GM12878 (cell line): ENCODE data around the gene OPCML. TPM values are rescaled to one million over a fixed set of nuclear protein-coding genes. Genes with fewer than 3 reads are reported as not detected.

Experiments
- ATAC-seq: fragments of 200-7000 bp; cut with Tn5 transposase; 3 replicates; pipeline ENCODE4 v1.9.1; 2020; ENCODE audit warnings: mild to moderate bottlenecking, moderate library complexity
- BruUV-seq: library from RNA; stranded (reverse); fragments of 400-500 nt; replicated peaks from 2 replicates; lab custom pipeline; 2021; lab: Mats Ljungman, UMichigan
- CTCF ChIA-PET: fragments of 300-600 bp; sonication (Branson Sonifier 250); formaldehyde crosslinking; extraction: SDS; loops from one replicate; lab custom pipeline; 2021; ENCODE audit warnings: inconsistent platforms; lab: Yijun Ruan, JAX
- POLR2A ChIA-PET: fragments of 350-600 bp; formaldehyde crosslinking; extraction: SDS; loops from one replicate; lab custom pipeline; 2021; ENCODE audit warnings: inconsistent platforms; lab: Charles Lee
- RAD21 ChIA-PET: fragments of 300-600 bp; sonication (Branson Sonifier 250); formaldehyde crosslinking; loops from one replicate; lab custom pipeline; 2023; ENCODE audit warnings: antibody characterized with exemption; ENCODE audit not compliant: unreplicated experiment; lab: Charles Lee
- SMC1A ChIA-PET: fragments of 300-600 bp; sonication (Branson Sonifier 250); formaldehyde crosslinking; loops from one replicate; lab custom pipeline; 2023; ENCODE audit not compliant: unreplicated experiment, uncharacterized antibody; lab: Charles Lee
- DNase-seq: peaks from one replicate; pipeline ENCODE4 v3.0.0-alpha.2; 2011; ENCODE audit warnings: low read depth, low spot score
- FAIRE-seq: peaks from 3 replicates; lab custom pipeline; 2011; peaks lifted over from hg19 to GRCh38; lab: Jason Lieb, UNC
- H2AFZ ChIP-seq: 2 replicates; pipeline ENCODE4 v1.6.0; 2011; ENCODE audit warnings: low read depth, low read length, control low read depth; ENCODE audit not compliant: control insufficient read depth
- H3K27ac ChIP-seq: 2 replicates; pipeline ENCODE4 v1.5.1; 2011; ENCODE audit warnings: control low read depth; ENCODE audit not compliant: control insufficient read depth, insufficient read depth
- H3K27me3 ChIP-seq, 2 experiments: replicated peaks in 1 of 2; 2 replicates each; pipeline versions ENCODE4 v1.6.0 to v1.6.1; 2011; ENCODE audit warnings: low read length in 1 of 2; ENCODE audit not compliant: control insufficient read depth in 2 of 2, insufficient read depth in 2 of 2
- H3K36me3 ChIP-seq, 2 experiments: 2 replicates each; pipeline ENCODE4 v1.5.1; 2011; ENCODE audit warnings: low read length in 1 of 2; ENCODE audit not compliant: control insufficient read depth in 2 of 2, insufficient read depth in 2 of 2
- H3K4me1 ChIP-seq: 2 replicates; pipeline ENCODE4 v1.6.1; 2011; ENCODE audit warnings: mild to moderate bottlenecking, low read length, moderate library complexity, mixed read lengths; ENCODE audit not compliant: control insufficient read depth, insufficient read depth
- H3K4me2 ChIP-seq: 2 replicates; pipeline ENCODE4 v1.6.0; 2011; ENCODE audit warnings: control low read depth; ENCODE audit not compliant: control insufficient read depth, insufficient read depth
- H3K4me3 ChIP-seq: fragments of 200-600 bp; sonication (generic); 2 replicates; pipeline ENCODE4 v1.5.1; 2016
- H3K79me2 ChIP-seq: 2 replicates; pipeline ENCODE4 v1.6.0; 2011; ENCODE audit warnings: low read length; ENCODE audit not compliant: control insufficient read depth, insufficient read depth
- H3K9ac ChIP-seq: 2 replicates; pipeline ENCODE4 v1.8.0; 2011; ENCODE audit warnings: low read length, control low read depth, mixed read lengths; ENCODE audit not compliant: control insufficient read depth, insufficient read depth
- H3K9me3 ChIP-seq: replicated peaks from 3 replicates; pipeline ENCODE4 v1.5.1; 2011; ENCODE audit warnings: mild to moderate bottlenecking, low read length; ENCODE audit not compliant: control insufficient read depth, insufficient read depth
- H4K20me1 ChIP-seq: 2 replicates; pipeline ENCODE4 v1.6.0; 2011; ENCODE audit not compliant: control insufficient read depth, insufficient read depth
- ASH2L ChIP-seq: fragments of 300-600, 200-600 bp; sonication (generic); IDR thresholded peaks from 2 replicates; pipeline ENCODE4 v1.6.1; 2017; ENCODE audit warnings: low read depth, mild to moderate bottlenecking, borderline replicate concordance
- CBX3 ChIP-seq: fragments of 200-600 bp; sonication (generic); IDR thresholded peaks from 2 replicates; pipeline ENCODE4 v1.6.1; 2016; ENCODE audit warnings: low read depth, borderline replicate concordance
- CBX5 ChIP-seq: sonication (generic); IDR thresholded peaks from 2 replicates; pipeline ENCODE4 v1.6.1; 2016; ENCODE audit warnings: low read depth, moderate library complexity, mild to moderate bottlenecking, inconsistent platforms
- CREM ChIP-seq: IDR thresholded peaks from 2 replicates; pipeline ENCODE4 v1.6.1; 2014; ENCODE audit warnings: antibody characterized with exemption, low read depth
- E2F4 ChIP-seq: IDR thresholded peaks from 2 replicates; pipeline ENCODE4 v1.6.1; 2012; ENCODE audit warnings: low read depth, low read length, improper control_type of control experiment
- JUND ChIP-seq: IDR thresholded peaks from 2 replicates; pipeline ENCODE4 v1.6.1; 2012; ENCODE audit warnings: low read depth, mild to moderate bottlenecking, low read length, improper control_type of control experiment, moderate library complexity
- KDM1A ChIP-seq: fragments of 200-600 bp; sonication (generic); IDR thresholded peaks from 2 replicates; pipeline ENCODE4 v1.6.1; 2016; ENCODE audit warnings: borderline replicate concordance
- MXI1 ChIP-seq: fragments of 150-350 bp; IDR thresholded peaks from 2 replicates; pipeline ENCODE4 v1.6.1; 2011; ENCODE audit warnings: low read depth, mild to moderate bottlenecking, inconsistent platforms, low read length, improper control_type of control experiment
- NFXL1 ChIP-seq: fragments of 450-650 bp; IDR thresholded peaks from 2 replicates; pipeline ENCODE4 v1.6.1; 2017; ENCODE audit warnings: antibody characterized with exemption, mild to moderate bottlenecking, borderline replicate concordance
- POU2F2 ChIP-seq: IDR thresholded peaks from 3 replicates; pipeline ENCODE4 v1.6.1; 2011; ENCODE audit warnings: low read depth, mild to moderate bottlenecking, low read length, borderline replicate concordance
- RAD51 ChIP-seq: fragments of 450-650 bp; IDR thresholded peaks from 2 replicates; pipeline ENCODE4 v1.6.1; 2016; ENCODE audit warnings: moderate library complexity, mild to moderate bottlenecking, inconsistent platforms
- SP1 ChIP-seq: IDR thresholded peaks from one replicate; pipeline ENCODE4 v1.6.1; 2011; ENCODE audit warnings: low read depth, low read length
- SREBF1 ChIP-seq: IDR thresholded peaks from 2 replicates; pipeline ENCODE4 v1.6.1; 2012; ENCODE audit warnings: mild to moderate bottlenecking, low read length
- SUPT20H ChIP-seq: IDR thresholded peaks from 2 replicates; pipeline ENCODE4 v1.6.1; 2011; ENCODE audit warnings: low read depth, mild to moderate bottlenecking, low read length, moderate library complexity, borderline replicate concordance; ENCODE audit not compliant: control insufficient read depth
- TAF1 ChIP-seq: IDR thresholded peaks from 2 replicates; pipeline ENCODE4 v1.6.1; 2011; ENCODE audit warnings: mild to moderate bottlenecking, low read depth, low read length, borderline replicate concordance
- TCF3 ChIP-seq: IDR thresholded peaks from 2 replicates; pipeline ENCODE4 v1.6.1; 2012; ENCODE audit warnings: low read depth, mild to moderate bottlenecking, low read length, borderline replicate concordance; ENCODE audit not compliant: insufficient read depth
- ZNF274 ChIP-seq: IDR thresholded peaks from one replicate; pipeline ENCODE4 v1.8.0; 2011; ENCODE audit not compliant: insufficient read length, insufficient read depth
- WGBS: methylation state at CpG from one replicate; pipeline ENCODE4 v1.1.6; 2016; ENCODE audit warnings: low lambda C conversion rate; ENCODE audit not compliant: insufficient replicate concordance, insufficient coverage; ENCODE audit errors: missing lambda C conversion rate; 5-methylcytosine and 5-hydroxymethylcytosine counted together
- in situ Hi-C: fragments of 300-500 bp; cut with MboI; formaldehyde crosslinking; loops from 9 replicates; pipeline ENCODE4 v1.14.3; 2018; ENCODE audit warnings: mixed read lengths
- intact Hi-C: fragments of 100-400 bp; cut with micrococcal nuclease; formaldehyde crosslinking; loops from one replicate; pipeline ENCODE4 v1.14.2; 2022; ENCODE audit not compliant: unreplicated experiment
- polyA plus RNA-seq, 11 experiments: library from polyadenylated mRNA; depleted of rRNA in 4 of 11; unstranded in 6 of 11; stranded (reverse) in 5 of 11; fragments of >200 nt; fragmentation: Nextera tagmentation in 4 of 11; fragmentation: Illumina TruSeq in 1 of 11; extraction: Ambion mirVana in 4 of 11; extraction: Trizol in 1 of 11; gene quantifications; 1 replicate in 1 of 11; 2 replicates in 10 of 11; pipeline versions ENCODE4 v1.2.1 to v1.2.3, GENCODE V29; 2011 to 2016; ENCODE audit warnings: inconsistent platforms in 2 of 11, missing spikeins in 2 of 11, low read depth in 1 of 11
- total RNA-seq, 4 experiments: library from RNA; depleted of rRNA in 3 of 4; stranded (reverse); fragments of >200 nt in 3 of 4; fragmentation: Illumina TruSeq in 1 of 4; extraction: Trizol in 1 of 4; gene quantifications; 2 replicates each; pipeline versions ENCODE4 v1.2.1 to v1.2.3, GENCODE V29; 2013 to 2021
- TF ChIP-seq, protein P1 (sequence below): IDR thresholded peaks from 2 replicates; pipeline ENCODE4 v1.6.1; 2012; ENCODE audit warnings: low read depth, low read length, improper control_type of control experiment
- TF ChIP-seq, protein P2 (sequence below): fragments of 150-350 bp; IDR thresholded peaks from 2 replicates; pipeline ENCODE4 v1.6.1; 2016; ENCODE audit warnings: low read depth, low read length

OPCML gene
- total and polyA plus RNA-seq, 10 of the 15 experiments (the other 5 are each of a cell fraction or from before 2014, with no cell fraction given), result 0.84 TPM; not detected in 9

- Histone ChIP-seq H3K4me2 (no peak overlapping the region), H3K9me3 (no peaks in the 10 kb centered on the region; the same call in 2 of the 3 replicates), H3K27me3 (no peaks in the 10 kb centered on the region), H2AFZ (no peak overlapping the region), H4K20me1 (no peaks in the 10 kb centered on the region), H3K4me3 (no peak overlapping the region), H3K36me3 (no peaks in the 10 kb centered on the region), H3K9ac (no peak overlapping the region), H3K27ac (no peak overlapping the region), H3K4me1 (no peaks in the 10 kb centered on the region), H3K79me2 (no peaks in the 10 kb centered on the region)
- TF ChIP-seq NFXL1, result no peak
- TF ChIP-seq CBX3, result no peak
- no peak for TF ChIP-seq POU2F2
- no peak for TF ChIP-seq TCF3
- no peak for TF ChIP-seq CBX5
- no peak for TF ChIP-seq SP1
- no peak for TF ChIP-seq ZNF274
- TF ChIP-seq TAF1, result no peak
- no peak for TF ChIP-seq SUPT20H
- no peak for TF ChIP-seq RAD51
- TF ChIP-seq ASH2L, result no peak
- TF ChIP-seq, protein P1, sequence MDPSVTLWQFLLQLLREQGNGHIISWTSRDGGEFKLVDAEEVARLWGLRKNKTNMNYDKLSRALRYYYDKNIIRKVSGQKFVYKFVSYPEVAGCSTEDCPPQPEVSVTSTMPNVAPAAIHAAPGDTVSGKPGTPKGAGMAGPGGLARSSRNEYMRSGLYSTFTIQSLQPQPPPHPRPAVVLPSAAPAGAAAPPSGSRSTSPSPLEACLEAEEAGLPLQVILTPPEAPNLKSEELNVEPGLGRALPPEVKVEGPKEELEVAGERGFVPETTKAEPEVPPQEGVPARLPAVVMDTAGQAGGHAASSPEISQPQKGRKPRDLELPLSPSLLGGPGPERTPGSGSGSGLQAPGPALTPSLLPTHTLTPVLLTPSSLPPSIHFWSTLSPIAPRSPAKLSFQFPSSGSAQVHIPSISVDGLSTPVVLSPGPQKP, result no peak
- TF ChIP-seq SREBF1, result no peak
- no peak for TF ChIP-seq E2F4
- TF ChIP-seq, protein P2, sequence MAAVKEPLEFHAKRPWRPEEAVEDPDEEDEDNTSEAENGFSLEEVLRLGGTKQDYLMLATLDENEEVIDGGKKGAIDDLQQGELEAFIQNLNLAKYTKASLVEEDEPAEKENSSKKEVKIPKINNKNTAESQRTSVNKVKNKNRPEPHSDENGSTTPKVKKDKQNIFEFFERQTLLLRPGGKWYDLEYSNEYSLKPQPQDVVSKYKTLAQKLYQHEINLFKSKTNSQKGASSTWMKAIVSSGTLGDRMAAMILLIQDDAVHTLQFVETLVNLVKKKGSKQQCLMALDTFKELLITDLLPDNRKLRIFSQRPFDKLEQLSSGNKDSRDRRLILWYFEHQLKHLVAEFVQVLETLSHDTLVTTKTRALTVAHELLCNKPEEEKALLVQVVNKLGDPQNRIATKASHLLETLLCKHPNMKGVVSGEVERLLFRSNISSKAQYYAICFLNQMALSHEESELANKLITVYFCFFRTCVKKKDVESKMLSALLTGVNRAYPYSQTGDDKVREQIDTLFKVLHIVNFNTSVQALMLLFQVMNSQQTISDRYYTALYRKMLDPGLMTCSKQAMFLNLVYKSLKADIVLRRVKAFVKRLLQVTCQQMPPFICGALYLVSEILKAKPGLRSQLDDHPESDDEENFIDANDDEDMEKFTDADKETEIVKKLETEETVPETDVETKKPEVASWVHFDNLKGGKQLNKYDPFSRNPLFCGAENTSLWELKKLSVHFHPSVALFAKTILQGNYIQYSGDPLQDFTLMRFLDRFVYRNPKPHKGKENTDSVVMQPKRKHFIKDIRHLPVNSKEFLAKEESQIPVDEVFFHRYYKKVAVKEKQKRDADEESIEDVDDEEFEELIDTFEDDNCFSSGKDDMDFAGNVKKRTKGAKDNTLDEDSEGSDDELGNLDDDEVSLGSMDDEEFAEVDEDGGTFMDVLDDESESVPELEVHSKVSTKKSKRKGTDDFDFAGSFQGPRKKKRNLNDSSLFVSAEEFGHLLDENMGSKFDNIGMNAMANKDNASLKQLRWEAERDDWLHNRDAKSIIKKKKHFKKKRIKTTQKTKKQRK, result no peak
- no peak for TF ChIP-seq KDM1A
- no peak for TF ChIP-seq JUND
- TF ChIP-seq CREM, result no peak
- no peak for TF ChIP-seq MXI1
- ATAC-seq (no peak), FAIRE-seq (no peak), DNase-seq (no peak)
- ChIA-PET SMC1A (no interaction called here), POLR2A (no interaction called here), CTCF (no interaction called here), RAD21 (no interaction called here)
- intact Hi-C loops, result no loop called here
- WGBS, result 55% methylated on average over 6 of the region's 6 CpGs
- in situ Hi-C loops, result no loop called here
- BruUV-seq, result no TSS peak
Observed at GRCh38 chr11:133285359-133285758, 246.9 kb downstream of the OPCML start.
